HCT116 (cell line): ENCODE results near the gene MAPKAP1. TPM values are rescaled to one million over a fixed set of nuclear protein-coding genes. Genes with fewer than 3 reads are reported as not detected.
A peak's percentile ranks its signal among the peaks of the same experiment; 100 is the strongest.

Source experiments
- ATAC-seq: fragments of 200-7000 bp; cut with Tn5 transposase; 2 replicates; pipeline ENCODE4 v1.9.1; 2020; ENCODE audit warnings: mild to moderate bottlenecking, moderate library complexity
- BruUV-seq: library from RNA; stranded (reverse); fragments of 400-500 nt; replicated peaks from 2 replicates; lab custom pipeline; 2021; lab: Mats Ljungman, UMichigan
- CTCF ChIA-PET: fragments of 300-600 bp; sonication (Branson Sonifier 250); formaldehyde crosslinking; loops from one replicate; lab custom pipeline; 2021; ENCODE audit warnings: antibody characterized with exemption; lab: Charles Lee
- POLR2A ChIA-PET: fragments of 300-600, 350-600 bp; sonication (Branson Sonifier 250); formaldehyde crosslinking; loops from one replicate; lab custom pipeline; 2021; ENCODE audit warnings: antibody characterized with exemption; lab: Charles Lee
- RAD21 ChIA-PET, 2 experiments: fragments of 300-600 bp; sonication (Branson Sonifier 250); formaldehyde crosslinking; loops; one replicate each; lab custom pipeline; 2023; ENCODE audit warnings: low total read pairs in 2 of 2; ENCODE audit not compliant: uncharacterized antibody in 2 of 2, unreplicated experiment in 2 of 2, low non-redundant PET in 1 of 2; lab: Charles Lee
- DNase-seq: peaks from one replicate; pipeline ENCODE4 v3.0.0-alpha.2; 2010; ENCODE audit warnings: low read depth, low spot score
- H2AFZ ChIP-seq: fragments of 200-600 bp; shearing (Covaris generic), sonication (generic); 2 replicates; pipeline ENCODE4 v1.6.1; 2017; ENCODE audit warnings: low read depth, mixed run types, mixed read lengths, antibody characterized with exemption, low read length; ENCODE audit not compliant: poor library complexity, severe bottlenecking
- H3K27ac ChIP-seq: 2 replicates; pipeline ENCODE4 v1.5.1; 2012; ENCODE audit warnings: low read depth, low read length
- H3K27me3 ChIP-seq: fragments of 200-600 bp; sonication (generic); 2 replicates; pipeline ENCODE4 v1.6.1; 2016; ENCODE audit warnings: mixed run types, low read length, mixed read lengths; ENCODE audit not compliant: insufficient read depth
- H3K36me3 ChIP-seq, 2 experiments: fragments of 200-500 bp in 1 of 2; fragments of 200-600 bp in 1 of 2; sonication (Bioruptor generic) in 1 of 2; sonication (generic) in 1 of 2; 2 replicates each; pipeline versions ENCODE4 v1.5.1 to v1.6.1; 2014 to 2016; ENCODE audit warnings: low read length in 2 of 2, inconsistent platforms in 1 of 2, mixed read lengths in 1 of 2, mixed run types in 1 of 2; ENCODE audit not compliant: insufficient read depth in 2 of 2, control insufficient read depth in 1 of 2
- H3K4me1 ChIP-seq, 2 experiments: fragments of 200-600 bp in 1 of 2; sonication (generic) in 1 of 2; 2 replicates each; pipeline versions ENCODE4 v1.5.1 to v1.6.1; 2012 to 2017; ENCODE audit warnings: low read length in 2 of 2, inconsistent platforms in 1 of 2, mild to moderate bottlenecking in 1 of 2, mixed read lengths in 1 of 2, mixed run types in 1 of 2, moderate library complexity in 1 of 2; ENCODE audit not compliant: insufficient read depth in 2 of 2, control insufficient read depth in 1 of 2
- H3K4me2 ChIP-seq: fragments of 200-600 bp; sonication (generic); 2 replicates; pipeline ENCODE4 v1.6.1; 2017; ENCODE audit warnings: mixed run types, low read length, mixed read lengths
- H3K4me3 ChIP-seq, 2 experiments: fragments of 200-600 bp in 1 of 2; sonication (generic) in 1 of 2; replicated peaks in 1 of 2; 2 replicates each; pipeline ENCODE4 v1.5.1; 2011 to 2016; ENCODE audit warnings: low read length in 2 of 2, control low read depth in 1 of 2, low read depth in 1 of 2, mild to moderate bottlenecking in 1 of 2, mixed read lengths in 1 of 2, mixed run types in 1 of 2
- H3K79me2 ChIP-seq: fragments of 200-600 bp; sonication (generic); 2 replicates; pipeline ENCODE4 v1.6.1; 2017; ENCODE audit warnings: mild to moderate bottlenecking, mixed run types, low read length, moderate library complexity, mixed read lengths; ENCODE audit not compliant: insufficient read depth
- H3K9ac ChIP-seq: fragments of 200-600 bp; sonication (generic); 2 replicates; pipeline ENCODE4 v1.6.1; 2016; ENCODE audit warnings: low read length, mixed read lengths
- H3K9me2 ChIP-seq: fragments of 200-600 bp; sonication (generic), shearing (Covaris generic); 2 replicates; pipeline ENCODE4 v1.6.1; 2017; ENCODE audit warnings: mixed run types, mild to moderate bottlenecking, moderate library complexity; ENCODE audit not compliant: insufficient read depth
- H3K9me3 ChIP-seq, 2 experiments: fragments of 200-500 bp in 1 of 2; fragments of 200-600 bp in 1 of 2; sonication (Bioruptor generic) in 1 of 2; sonication (generic) in 1 of 2; 2 replicates each; pipeline ENCODE4 v1.6.1; 2014 to 2017; ENCODE audit warnings: low read length in 2 of 2, mixed read lengths in 2 of 2, inconsistent platforms in 1 of 2, low read depth in 1 of 2, mild to moderate bottlenecking in 1 of 2, mixed run types in 1 of 2, moderate library complexity in 1 of 2; ENCODE audit not compliant: control insufficient read depth in 1 of 2, insufficient read depth in 1 of 2
- H4K20me1 ChIP-seq: fragments of 200-600 bp; sonication (generic), shearing (Covaris generic); 2 replicates; pipeline ENCODE4 v1.6.1; 2017; ENCODE audit warnings: mixed run types, mild to moderate bottlenecking, moderate library complexity; ENCODE audit not compliant: insufficient read depth
- JUND ChIP-seq: IDR thresholded peaks from 2 replicates; pipeline ENCODE4 v1.6.1; 2012
- MAX ChIP-seq: IDR thresholded peaks from 2 replicates; pipeline ENCODE4 v1.6.1; 2012
- POLR2A ChIP-seq: IDR thresholded peaks from 2 replicates; pipeline ENCODE4 v1.7.0; 2011; ENCODE audit warnings: borderline replicate concordance; ENCODE audit not compliant: insufficient read depth, insufficient read length; ENCODE audit errors: extremely low read depth
- POLR2AphosphoS5 ChIP-seq: IDR thresholded peaks from 2 replicates; pipeline ENCODE4 v1.6.1; 2011; ENCODE audit warnings: mild to moderate bottlenecking, low read depth, low read length, moderate library complexity
- RAD21 ChIP-seq: IDR thresholded peaks from 2 replicates; pipeline ENCODE4 v1.6.1; 2012; ENCODE audit warnings: low read depth, mild to moderate bottlenecking
- SP1 ChIP-seq: IDR thresholded peaks from 2 replicates; pipeline ENCODE4 v1.6.1; 2012; ENCODE audit warnings: low read depth
- TCF7L2 ChIP-seq: IDR thresholded peaks from 2 replicates; pipeline ENCODE4 v1.7.0; 2011; ENCODE audit warnings: borderline replicate concordance, inconsistent platforms; ENCODE audit not compliant: insufficient read depth, insufficient read length; ENCODE audit errors: extremely low read depth
- ZFX ChIP-seq: fragments of 450-650 bp; IDR thresholded peaks from 2 replicates; pipeline ENCODE4 v1.6.1; 2017
- ZNF274 ChIP-seq: fragments of 200-500 bp; sonication (Bioruptor generic); IDR thresholded peaks from 2 replicates; pipeline ENCODE4 v1.6.1; 2014; ENCODE audit warnings: mild to moderate bottlenecking, low read depth, low read length, inconsistent platforms
- intact Hi-C: fragments of 100-400 bp; cut with micrococcal nuclease; formaldehyde crosslinking; loops from 2 replicates; pipeline ENCODE4 v1.10.0; 2022
- total RNA-seq: library from RNA; stranded (reverse); gene quantifications from one replicate; pipeline ENCODE4 v1.2.1, GENCODE V29; 2021; ENCODE audit not compliant: unreplicated experiment
- TF ChIP-seq, protein P1 (sequence below), 3 experiments: fragments of 200-600 bp in 1 of 3; sonication (generic) in 1 of 3; IDR thresholded peaks in 2 of 3; conservative IDR thresholded peaks in 1 of 3; 2 replicates each; pipeline ENCODE4 v1.5.1; 2012 to 2017; ENCODE audit warnings: low read depth in 2 of 3, low read length in 2 of 3, antibody characterized with exemption in 1 of 3, borderline replicate concordance in 1 of 3, control low read depth in 1 of 3, mild to moderate bottlenecking in 1 of 3, mixed read lengths in 1 of 3, mixed run types in 1 of 3, moderate library complexity in 1 of 3; ENCODE audit not compliant: insufficient read depth in 1 of 3

The MAPKAP1 gene
- total RNA-seq, 1 experiment from 2014 or later, result 72.5 TPM

- Histone ChIP-seq H3K27ac (no peak overlapping the region), H3K4me3 (no peak overlapping the region), H3K9me2 (no peaks in the 10 kb centered on the region), H3K36me3 (no peaks in the 10 kb centered on the region), H3K9me3 (no peaks in the 10 kb centered on the region), H3K4me2 (no peak overlapping the region), H3K4me1 (no peaks in the 10 kb centered on the region), H3K27me3 (no peaks in the 10 kb centered on the region), H3K9ac (no peak overlapping the region), H4K20me1 (no peaks in the 10 kb centered on the region), H3K79me2 (no peaks in the 10 kb centered on the region), H2AFZ (no peak overlapping the region)
- peak; percentile 86 for TF ChIP-seq RAD21
- TF ChIP-seq, protein P1, sequence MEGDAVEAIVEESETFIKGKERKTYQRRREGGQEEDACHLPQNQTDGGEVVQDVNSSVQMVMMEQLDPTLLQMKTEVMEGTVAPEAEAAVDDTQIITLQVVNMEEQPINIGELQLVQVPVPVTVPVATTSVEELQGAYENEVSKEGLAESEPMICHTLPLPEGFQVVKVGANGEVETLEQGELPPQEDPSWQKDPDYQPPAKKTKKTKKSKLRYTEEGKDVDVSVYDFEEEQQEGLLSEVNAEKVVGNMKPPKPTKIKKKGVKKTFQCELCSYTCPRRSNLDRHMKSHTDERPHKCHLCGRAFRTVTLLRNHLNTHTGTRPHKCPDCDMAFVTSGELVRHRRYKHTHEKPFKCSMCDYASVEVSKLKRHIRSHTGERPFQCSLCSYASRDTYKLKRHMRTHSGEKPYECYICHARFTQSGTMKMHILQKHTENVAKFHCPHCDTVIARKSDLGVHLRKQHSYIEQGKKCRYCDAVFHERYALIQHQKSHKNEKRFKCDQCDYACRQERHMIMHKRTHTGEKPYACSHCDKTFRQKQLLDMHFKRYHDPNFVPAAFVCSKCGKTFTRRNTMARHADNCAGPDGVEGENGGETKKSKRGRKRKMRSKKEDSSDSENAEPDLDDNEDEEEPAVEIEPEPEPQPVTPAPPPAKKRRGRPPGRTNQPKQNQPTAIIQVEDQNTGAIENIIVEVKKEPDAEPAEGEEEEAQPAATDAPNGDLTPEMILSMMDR (IDR thresholded peaks at IDR 0.05 in 2 of 3, conservative IDR thresholded peaks at IDR 0.05 in 1 of 3; ENCODE audit: borderline replicate concordance in 1 of 3, insufficient read depth in 1 of 3, low read depth in 2 of 3, low read length in 2 of 3), result peak; percentile 60 to 81 (median 81)
- TF ChIP-seq SP1, result no peak
- TF ChIP-seq POLR2AphosphoS5, result no peak
- intact Hi-C loops, result loop anchor here (1.0 kb wide), 2 partner anchors 671 to 933 kb away; no protein-coding TSS in a partner anchor
- POLR2A ChIA-PET, result no interaction called here
- RAD21 ChIA-PET, result no interaction called here
- DNase-seq, result peak; percentile 50
- ATAC-seq, result peak; percentile 93
- BruUV-seq, result no TSS peak
- CTCF ChIA-PET, result interaction anchor here (0.7 to 1.6 kb wide), 13 partner anchors 8 to 840 kb away, joined by 3 to 10 read pairs (median 4); no protein-coding TSS in a partner anchor
Observed at GRCh38 chr9:125558453-125559092, 148.4 kb downstream of the MAPKAP1 start.

DNA sequence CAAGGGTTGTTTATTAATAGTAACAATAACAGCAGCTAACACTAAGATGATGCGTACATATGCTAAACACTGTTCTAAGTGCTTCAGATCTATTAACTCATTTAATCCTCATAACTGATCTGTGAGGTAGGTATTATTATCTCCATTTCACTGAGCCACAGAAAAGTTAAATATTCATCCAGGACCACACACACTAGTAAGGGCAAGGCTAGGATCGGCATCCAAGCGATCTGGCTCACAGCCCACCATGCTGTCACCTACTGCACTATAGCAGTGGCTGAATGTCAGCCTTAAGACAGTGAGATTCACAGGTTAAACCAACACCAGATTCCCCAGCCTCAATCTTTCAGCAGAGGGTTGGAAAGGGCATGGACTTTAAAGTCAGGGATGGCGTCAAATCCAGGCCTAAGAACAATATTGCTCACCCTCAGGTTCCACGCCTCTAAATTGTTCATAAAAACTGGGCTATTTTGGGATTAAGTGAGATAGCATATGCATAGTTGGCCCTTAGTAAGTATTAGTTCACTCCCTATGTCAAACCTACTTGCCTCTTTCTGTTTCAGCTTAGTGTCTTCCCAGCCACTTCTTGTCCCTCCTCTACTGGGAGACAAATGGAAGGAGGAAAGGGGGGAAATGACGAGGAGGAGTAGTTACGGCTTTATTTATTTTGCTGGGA is 150.8 kb downstream of the MAPKAP1 start:
- ATAC-seq (no peak), DNase-seq (no peak)
- no TSS peak for BruUV-seq
- Histone ChIP-seq H3K4me1 (no peaks in the 10 kb centered on the region), H3K4me2 (no peak overlapping the region), H3K27ac (no peak overlapping the region), H3K9ac (no peak overlapping the region), H3K9me3 (no peaks in the 10 kb centered on the region), H3K79me2 (0 out of 2 replicates have a peak, but pooled peaks cover 4% of the 10 kb centered on the region), H2AFZ (no peak overlapping the region), H3K27me3 (no peaks in the 10 kb centered on the region), H3K4me3 (no peak overlapping the region), H3K9me2 (no peaks in the 10 kb centered on the region), H3K36me3 (no peaks in the 10 kb centered on the region), H4K20me1 (no peaks in the 10 kb centered on the region)
- TF ChIP-seq, protein P1 (IDR thresholded peaks at IDR 0.05 in 2 of 3, conservative IDR thresholded peaks at IDR 0.05 in 1 of 3; ENCODE audit: borderline replicate concordance in 1 of 3, insufficient read depth in 1 of 3, low read depth in 2 of 3, low read length in 2 of 3), result no peak
- TF ChIP-seq SP1 (no peak), ZNF274 (no peak), JUND (no peak), TCF7L2 (no peak), ZFX (no peak), POLR2AphosphoS5 (no peak), POLR2A (no peak), MAX (no peak)
- ChIA-PET POLR2A (no interaction called here), RAD21 (no interaction called here), CTCF (no interaction called here)
- intact Hi-C loops, result no loop called here
